ENCODE data around the gene ARMC6. TPM values are rescaled to one million over a fixed set of nuclear protein-coding genes. Genes with fewer than 3 reads are reported as not detected.

Gene ARMC6
- total RNA-seq, 4 donors from 2014 or later: 11.3 to 41.0 (median 21.9) TPM

DNA sequence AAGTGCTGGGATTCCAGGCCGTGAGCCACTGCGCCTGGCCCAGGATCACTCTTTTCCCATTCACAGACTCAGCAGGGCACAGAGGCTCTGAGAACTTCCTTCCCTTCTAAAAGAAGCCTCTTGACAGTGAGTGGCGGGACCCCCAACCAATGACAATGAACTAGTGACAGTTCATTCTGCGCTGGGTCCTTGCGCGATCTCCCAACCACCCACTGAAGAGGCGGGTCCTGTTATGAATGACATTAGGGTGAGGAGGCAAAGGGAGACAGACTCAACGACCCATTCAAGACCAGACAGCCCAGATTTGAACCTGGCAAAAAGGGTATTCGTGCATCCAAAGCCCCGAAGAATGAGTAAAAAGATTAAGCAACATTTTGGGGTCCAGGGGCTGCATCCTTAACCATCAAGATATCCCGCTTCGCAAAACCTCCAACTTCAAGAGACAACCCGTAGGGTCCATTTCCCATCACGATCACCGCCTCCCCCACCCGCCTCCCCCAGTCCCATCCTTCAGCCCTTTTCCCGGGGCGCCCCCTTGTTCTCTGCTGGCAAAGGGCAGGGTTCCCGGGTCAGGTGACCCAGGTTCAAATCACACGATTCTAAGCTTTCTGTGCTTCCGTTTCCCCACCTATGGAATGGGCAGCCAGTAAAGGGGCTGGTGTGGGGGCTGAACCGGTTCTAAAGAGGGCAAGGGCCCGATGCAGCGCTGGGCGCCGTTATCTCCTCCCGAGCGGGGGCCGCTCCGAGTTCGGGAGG is 805 bp upstream of the ARMC6 start:
- no peak for TF ChIP-seq POLR2A (IDR thresholded peaks at IDR 0.05)
- TF ChIP-seq, protein P1, sequence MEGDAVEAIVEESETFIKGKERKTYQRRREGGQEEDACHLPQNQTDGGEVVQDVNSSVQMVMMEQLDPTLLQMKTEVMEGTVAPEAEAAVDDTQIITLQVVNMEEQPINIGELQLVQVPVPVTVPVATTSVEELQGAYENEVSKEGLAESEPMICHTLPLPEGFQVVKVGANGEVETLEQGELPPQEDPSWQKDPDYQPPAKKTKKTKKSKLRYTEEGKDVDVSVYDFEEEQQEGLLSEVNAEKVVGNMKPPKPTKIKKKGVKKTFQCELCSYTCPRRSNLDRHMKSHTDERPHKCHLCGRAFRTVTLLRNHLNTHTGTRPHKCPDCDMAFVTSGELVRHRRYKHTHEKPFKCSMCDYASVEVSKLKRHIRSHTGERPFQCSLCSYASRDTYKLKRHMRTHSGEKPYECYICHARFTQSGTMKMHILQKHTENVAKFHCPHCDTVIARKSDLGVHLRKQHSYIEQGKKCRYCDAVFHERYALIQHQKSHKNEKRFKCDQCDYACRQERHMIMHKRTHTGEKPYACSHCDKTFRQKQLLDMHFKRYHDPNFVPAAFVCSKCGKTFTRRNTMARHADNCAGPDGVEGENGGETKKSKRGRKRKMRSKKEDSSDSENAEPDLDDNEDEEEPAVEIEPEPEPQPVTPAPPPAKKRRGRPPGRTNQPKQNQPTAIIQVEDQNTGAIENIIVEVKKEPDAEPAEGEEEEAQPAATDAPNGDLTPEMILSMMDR (IDR thresholded peaks at IDR 0.05): no peak
- intact Hi-C loops (cut with DNase I; ENCODE audit: low total_unique reads): no loop called here
- peak overlapping the region; percentile 52 for H3K4me3 ChIP-seq (ENCODE audit: low read depth, poor library complexity, severe bottlenecking)
- WGBS, 2 donors: 6 to 7% methylated on average over 31 of the region's 31 CpGs
- peak; percentile 87 to 94 for DNase-seq (ENCODE audit: low spot score in 2 of 2)

DNA sequence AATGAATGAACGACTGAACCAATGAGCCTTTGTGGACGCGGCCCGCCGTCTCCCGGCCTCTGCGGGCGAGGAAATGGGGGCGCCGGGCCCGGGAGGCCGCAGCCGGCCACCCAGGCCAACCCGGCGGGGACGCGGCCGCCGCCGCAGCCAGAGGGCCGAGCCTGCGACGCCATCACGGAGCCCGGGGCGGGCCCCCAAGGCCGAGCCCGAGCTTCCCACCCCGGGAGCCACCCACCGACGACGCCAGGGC is 302 bp upstream of the ARMC6 start:
- WGBS, 2 donors: 0% methylated on average over 2 to 13 of the region's 32 CpGs
- TF ChIP-seq, protein P1 (IDR thresholded peaks at IDR 0.05): no peak
- TF ChIP-seq POLR2A (IDR thresholded peaks at IDR 0.05): no peak
- DNase-seq (ENCODE audit: low spot score in 2 of 2): no peak
- peak overlapping the region; percentile 52 for H3K4me3 ChIP-seq (ENCODE audit: low read depth, poor library complexity, severe bottlenecking)
- intact Hi-C loops (cut with DNase I; ENCODE audit: low total_unique reads): no loop called here

DNA sequence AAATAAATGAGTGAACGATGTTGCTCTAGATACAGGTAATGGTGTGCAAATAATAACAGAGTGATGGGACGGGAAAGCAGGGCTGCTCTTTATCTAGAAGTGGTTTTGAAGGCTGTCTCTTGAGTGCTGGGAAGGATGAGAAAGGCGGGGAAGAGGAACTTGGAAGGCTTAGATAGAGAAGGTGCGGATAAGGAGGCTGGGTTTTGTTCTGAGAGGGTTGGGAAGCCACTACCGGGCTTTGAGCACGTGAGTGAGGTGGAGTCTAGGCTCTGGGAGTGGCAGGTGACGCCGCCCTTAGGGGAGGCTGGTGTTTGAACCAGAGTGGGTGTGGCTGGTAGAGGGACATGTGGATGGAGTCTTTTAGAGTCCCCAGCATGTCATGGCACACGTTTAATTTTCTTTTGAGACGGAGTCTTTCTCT is 811 bp downstream of the ARMC6 start:
- intact Hi-C loops (cut with DNase I; ENCODE audit: low total_unique reads): no loop called here
- WGBS, 2 donors: 6 to 7% methylated on average over 10 of the region's 10 CpGs
- DNase-seq (ENCODE audit: low spot score in 2 of 2): peak in 1 of 2 donors; percentile 61
- TF ChIP-seq POLR2A (IDR thresholded peaks at IDR 0.05): no peak
- TF ChIP-seq, protein P1 (IDR thresholded peaks at IDR 0.05): no peak
- H3K4me3 ChIP-seq (ENCODE audit: low read depth, poor library complexity, severe bottlenecking): no peak overlapping the region

DNA sequence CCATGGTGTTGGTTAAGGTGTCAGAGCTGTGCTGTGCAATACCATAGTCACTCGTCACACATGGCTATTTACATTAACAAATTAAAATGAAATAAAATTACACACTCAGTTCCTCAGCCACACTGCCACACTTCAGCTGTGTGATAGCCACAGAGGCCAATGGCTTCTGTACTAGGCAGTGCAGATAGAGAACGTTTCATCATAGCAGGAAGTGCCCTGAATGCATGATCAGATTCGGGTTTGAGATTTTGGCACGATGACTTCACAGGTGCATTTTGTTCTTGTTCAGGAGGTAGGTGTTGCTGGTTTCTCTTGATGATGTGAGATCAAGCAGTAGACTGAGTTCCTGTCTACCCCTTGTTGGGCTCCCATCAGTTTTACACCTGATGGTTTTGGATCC is 6.5 kb downstream of the ARMC6 start:
- TF ChIP-seq, protein P1 (IDR thresholded peaks at IDR 0.05): no peak
- TF ChIP-seq POLR2A (IDR thresholded peaks at IDR 0.05): no peak
- H3K4me3 ChIP-seq (ENCODE audit: low read depth, poor library complexity, severe bottlenecking): no peak overlapping the region
- intact Hi-C loops (cut with DNase I; ENCODE audit: low total_unique reads): no loop called here
- no peak for DNase-seq (ENCODE audit: low spot score in 2 of 2)
- WGBS, 2 donors: 62 to 70% methylated on average over 4 of the region's 4 CpGs

DNA sequence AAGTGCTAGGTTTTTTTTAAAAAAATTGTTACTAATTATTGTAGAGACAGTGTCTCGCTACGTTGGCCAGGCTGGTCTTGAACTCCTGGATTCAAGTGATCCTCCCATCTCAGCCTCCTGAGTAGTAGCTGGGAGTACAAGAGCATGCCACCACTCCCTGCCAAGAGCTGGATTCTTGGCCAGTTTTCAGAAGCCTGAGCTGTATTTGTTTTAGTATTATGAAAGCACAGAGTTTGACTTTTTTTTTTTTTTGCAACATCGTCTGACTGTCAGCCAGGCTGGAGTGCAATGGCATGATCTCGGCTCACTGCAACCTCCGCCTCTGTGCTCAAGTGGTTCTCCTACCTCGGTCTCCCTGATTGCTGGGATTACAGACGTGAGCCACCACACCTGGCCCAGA is 7.0 kb downstream of the ARMC6 start:
- 42 to 47% methylated on average over 7 of the region's 7 CpGs for WGBS, 2 donors
- intact Hi-C loops (cut with DNase I; ENCODE audit: low total_unique reads): no loop called here
- DNase-seq (ENCODE audit: low spot score in 2 of 2): peak in 1 of 2 donors; percentile 61
- H3K4me3 ChIP-seq (ENCODE audit: low read depth, poor library complexity, severe bottlenecking): no peak overlapping the region
- TF ChIP-seq POLR2A (IDR thresholded peaks at IDR 0.05): no peak

DNA sequence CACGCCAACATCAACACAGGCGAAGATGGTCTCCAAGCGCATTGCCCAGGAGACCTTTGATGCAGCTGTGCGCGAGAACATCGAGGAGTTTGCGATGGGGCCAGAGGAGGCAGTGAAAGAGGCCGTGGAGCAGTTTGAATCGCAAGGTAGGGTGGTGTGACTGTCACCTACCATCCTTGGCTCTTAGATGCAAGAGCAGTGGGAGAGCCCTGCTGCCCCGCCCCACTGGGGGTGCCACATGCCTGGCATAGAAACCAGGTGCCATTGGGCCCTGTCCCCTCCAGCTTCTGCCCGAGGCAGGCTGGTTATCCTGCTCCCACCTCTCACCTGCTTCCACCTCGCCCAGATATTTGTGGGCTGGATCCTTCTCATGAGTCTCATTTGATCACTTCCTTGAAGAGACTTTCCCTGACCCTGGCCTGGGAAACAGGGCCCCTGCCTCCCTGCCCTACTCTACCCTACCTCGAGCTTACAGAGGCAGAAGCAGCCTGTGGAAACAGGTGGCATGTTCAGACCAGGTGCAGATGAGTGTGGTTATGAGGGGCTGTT is 9.4 kb downstream of the ARMC6 start:
- intact Hi-C loops (cut with DNase I; ENCODE audit: low total_unique reads): no loop called here
- no peak overlapping the region for H3K4me3 ChIP-seq (ENCODE audit: low read depth, poor library complexity, severe bottlenecking)
- 94 to 96% methylated on average over 13 of the region's 13 CpGs for WGBS, 2 donors
- DNase-seq (ENCODE audit: low spot score in 2 of 2): no peak
- no peak for TF ChIP-seq POLR2A (IDR thresholded peaks at IDR 0.05)
- TF ChIP-seq, protein P1 (IDR thresholded peaks at IDR 0.05): no peak
